ENCODE measurements around the gene CSPG4. TPM values are rescaled to one million over a fixed set of nuclear protein-coding genes. Genes with fewer than 3 reads are reported as not detected.

CSPG4 gene
- total RNA-seq, 1 donor from 2014 or later = 9.1 TPM

GRCh38 chr15:75653347-75653913 lies 59.2 kb downstream of the CSPG4 start:
- Histone ChIP-seq H3K27ac (replicated peaks) (peak overlapping the region; percentile 98), H3K4me1 (peaks cover 81% of the 10 kb centered on the region), H3K4me3 (peak overlapping the region; percentile 95), H3K9me3 (replicated peaks) (no peaks in the 10 kb centered on the region), H3K27me3 (ENCODE audit: low read depth) (no peaks in the 10 kb centered on the region), H3K36me3 (peaks cover 37% of the 10 kb centered on the region)
- no peak for TF ChIP-seq CTCF (IDR thresholded peaks at IDR 0.05; ENCODE audit: borderline replicate concordance)
- no peak for DNase-seq
- intact Hi-C loops (cut with micrococcal nuclease) = no loop called here

- H3K4me1 ChIP-seq = peaks cover 90% of the 10 kb centered on the region
- TF ChIP-seq CTCF (IDR thresholded peaks at IDR 0.05; ENCODE audit: borderline replicate concordance) = no peak
These were observed 60.7 kb downstream of the CSPG4 start for GRCh38 chr15:75651810-75652543.

GRCh38 chr15:75650908-75651809 lies 61.5 kb downstream of the CSPG4 start:
- TF ChIP-seq CTCF (IDR thresholded peaks at IDR 0.05; ENCODE audit: borderline replicate concordance) = no peak
- H3K4me1 ChIP-seq = peaks cover 98% of the 10 kb centered on the region
- no peaks in the 10 kb centered on the region for H3K27me3 ChIP-seq (ENCODE audit: low read depth)
- H3K36me3 ChIP-seq = peaks cover 19% of the 10 kb centered on the region
- H3K27ac ChIP-seq (replicated peaks) = peak overlapping the region; percentile 98
- H3K9me3 ChIP-seq (replicated peaks) = no peaks in the 10 kb centered on the region
- intact Hi-C loops (cut with micrococcal nuclease) = no loop called here
- peak; percentile 77 for DNase-seq
- peak overlapping the region; percentile 95 for H3K4me3 ChIP-seq

More at GRCh38 chr15:75651810-75652543, 60.7 kb downstream of the CSPG4 start:
- Histone ChIP-seq H3K9me3 (replicated peaks) (no peaks in the 10 kb centered on the region), H3K4me3 (peak overlapping the region; percentile 95), H3K27ac (replicated peaks) (peak overlapping the region; percentile 98), H3K36me3 (peaks cover 24% of the 10 kb centered on the region), H3K27me3 (ENCODE audit: low read depth) (no peaks in the 10 kb centered on the region)
- intact Hi-C loops (cut with micrococcal nuclease) = no loop called here
- DNase-seq = no peak

- Histone ChIP-seq H3K4me1 (peaks cover 94% of the 10 kb centered on the region), H3K9me3 (replicated peaks) (no peaks in the 10 kb centered on the region), H3K4me3 (peak overlapping the region; percentile 95), H3K36me3 (peaks cover 16% of the 10 kb centered on the region), H3K27me3 (ENCODE audit: low read depth) (no peaks in the 10 kb centered on the region), H3K27ac (replicated peaks) (peak overlapping the region; percentile 98)
- intact Hi-C loops (cut with micrococcal nuclease) = no loop called here
- TF ChIP-seq CTCF (IDR thresholded peaks at IDR 0.05; ENCODE audit: borderline replicate concordance) = no peak
- DNase-seq = no peak
These were observed 62.8 kb downstream of the CSPG4 start for GRCh38 chr15:75649848-75650247.

- peaks cover 88% of the 10 kb centered on the region for H3K4me1 ChIP-seq
- H3K27ac ChIP-seq (replicated peaks) = peak overlapping the region; percentile 98
- no peak for DNase-seq
- peaks cover 16% of the 10 kb centered on the region for H3K36me3 ChIP-seq
- H3K27me3 ChIP-seq (ENCODE audit: low read depth) = no peaks in the 10 kb centered on the region
- TF ChIP-seq CTCF (IDR thresholded peaks at IDR 0.05; ENCODE audit: borderline replicate concordance) = no peak
- peak overlapping the region; percentile 95 for H3K4me3 ChIP-seq
- intact Hi-C loops (cut with micrococcal nuclease) = no loop called here
- H3K9me3 ChIP-seq (replicated peaks) = no peaks in the 10 kb centered on the region
These were observed 63.4 kb downstream of the CSPG4 start for GRCh38 chr15:75649045-75649761.
